ENCODE measurements around the gene DPP4.

DPP4 gene

DNA sequence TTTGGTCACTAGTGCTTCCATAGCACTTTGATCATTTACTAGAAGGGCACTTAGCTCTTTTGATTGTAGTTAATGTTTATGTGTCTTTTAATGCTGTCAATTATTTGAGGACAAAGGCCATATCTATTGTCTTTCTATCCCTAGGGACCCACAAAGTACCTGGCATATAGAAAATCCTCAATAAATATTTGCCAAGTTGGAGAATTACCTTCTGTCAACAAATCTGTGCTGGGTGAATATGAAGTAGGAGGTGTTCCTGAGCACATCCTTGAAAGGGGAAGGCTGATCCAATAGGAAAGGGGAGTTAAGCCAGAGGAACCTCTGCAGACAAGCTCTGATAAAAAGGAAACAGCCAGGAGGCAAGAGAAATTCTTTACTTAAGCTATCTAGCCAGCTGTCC is 8.2 kb downstream of the DPP4 start:
- Histone ChIP-seq H3K4me3 (ENCODE audit: insufficient read length, low read depth) (no peak overlapping the region), H3K36me3 (ENCODE audit: insufficient read depth, insufficient read length, low read length) (no peaks in the 10 kb centered on the region), H3K4me1 (ENCODE audit: insufficient read depth, insufficient read length) (no peaks in the 10 kb centered on the region), H3K27me3 (ENCODE audit: insufficient read depth, insufficient read length) (no peaks in the 10 kb centered on the region), H3K9ac (ENCODE audit: insufficient read length, low read depth) (no peak overlapping the region), H3K9me3 (ENCODE audit: insufficient read depth, low read length) (peaks cover 7% of the 10 kb centered on the region; the same call in 1 of the 2 replicates)
- no peak for TF ChIP-seq SUZ12 (IDR thresholded peaks at IDR 0.05; ENCODE audit: extremely low read depth, insufficient read depth, insufficient read length)
- TF ChIP-seq ZNF274 (IDR thresholded peaks at IDR 0.05; ENCODE audit: low read depth, low read length): no peak
- no peak for TF ChIP-seq YY1 (IDR thresholded peaks at IDR 0.05; ENCODE audit: insufficient read depth, insufficient read length)
- DNase-seq (ENCODE audit: low read depth, low spot score): no peak

DNA sequence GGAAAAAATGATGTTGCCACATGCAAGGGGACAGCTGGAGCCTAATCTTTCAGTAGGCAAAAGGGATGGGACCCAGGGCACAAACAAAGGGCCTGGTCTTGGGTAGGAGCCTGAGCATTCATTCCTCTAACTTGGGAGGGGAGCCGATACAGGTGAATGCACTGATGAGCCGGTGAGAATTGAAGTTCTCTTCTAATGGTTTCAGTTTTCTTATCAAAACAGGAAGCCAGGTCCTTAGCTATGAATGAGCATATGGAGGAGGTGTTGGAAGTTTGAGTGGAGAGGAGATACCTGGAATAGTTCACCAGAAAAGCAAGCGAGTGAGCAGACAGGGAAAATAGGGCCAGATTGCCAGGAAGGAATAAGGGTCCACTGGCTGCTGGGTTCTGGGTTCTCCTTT is 10.1 kb downstream of the DPP4 start:
- H3K9ac ChIP-seq (ENCODE audit: insufficient read length, low read depth): no peak overlapping the region
- DNase-seq (ENCODE audit: low read depth, low spot score): no peak
- no peak overlapping the region for H3K4me3 ChIP-seq (ENCODE audit: insufficient read length, low read depth)
- H3K9me3 ChIP-seq (ENCODE audit: insufficient read depth, low read length): peaks cover 15% of the 10 kb centered on the region
- no peaks in the 10 kb centered on the region for H3K27me3 ChIP-seq (ENCODE audit: insufficient read depth, insufficient read length)
- H3K36me3 ChIP-seq (ENCODE audit: insufficient read depth, insufficient read length, low read length): no peaks in the 10 kb centered on the region
- H3K4me1 ChIP-seq (ENCODE audit: insufficient read depth, insufficient read length): no peaks in the 10 kb centered on the region
- no peak for TF ChIP-seq SUZ12 (IDR thresholded peaks at IDR 0.05; ENCODE audit: extremely low read depth, insufficient read depth, insufficient read length)
- no peak for TF ChIP-seq YY1 (IDR thresholded peaks at IDR 0.05; ENCODE audit: insufficient read depth, insufficient read length)
- TF ChIP-seq ZNF274 (IDR thresholded peaks at IDR 0.05; ENCODE audit: low read depth, low read length): no peak

DNA sequence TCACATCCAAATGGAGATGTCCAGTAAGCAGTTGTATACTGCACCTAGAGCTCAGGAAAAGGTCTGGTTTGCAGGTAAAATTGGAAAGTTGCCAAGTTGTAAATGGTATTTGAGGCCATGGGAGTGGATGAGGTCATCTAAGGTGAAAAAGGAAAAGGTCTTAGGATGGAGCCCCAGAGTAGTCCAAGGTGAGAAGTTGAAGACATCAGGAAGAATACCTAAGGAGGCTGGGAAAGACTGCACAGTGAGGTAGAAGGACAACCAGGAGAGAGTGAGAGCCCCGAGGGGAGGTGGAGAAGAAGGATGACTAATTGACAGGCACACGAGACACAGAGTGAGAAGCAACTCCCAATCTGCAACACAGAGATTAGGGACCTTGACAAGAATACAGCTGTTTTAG is 10.7 kb downstream of the DPP4 start:
- no peak for DNase-seq (ENCODE audit: low read depth, low spot score)
- Histone ChIP-seq H3K9me3 (ENCODE audit: insufficient read depth, low read length) (peaks cover 15% of the 10 kb centered on the region), H3K27me3 (ENCODE audit: insufficient read depth, insufficient read length) (no peaks in the 10 kb centered on the region), H3K36me3 (ENCODE audit: insufficient read depth, insufficient read length, low read length) (no peaks in the 10 kb centered on the region), H3K4me3 (ENCODE audit: insufficient read length, low read depth) (no peak overlapping the region), H3K4me1 (ENCODE audit: insufficient read depth, insufficient read length) (no peaks in the 10 kb centered on the region), H3K9ac (ENCODE audit: insufficient read length, low read depth) (no peak overlapping the region)
- TF ChIP-seq YY1 (IDR thresholded peaks at IDR 0.05; ENCODE audit: insufficient read depth, insufficient read length) (no peak), SUZ12 (IDR thresholded peaks at IDR 0.05; ENCODE audit: extremely low read depth, insufficient read depth, insufficient read length) (no peak), ZNF274 (IDR thresholded peaks at IDR 0.05; ENCODE audit: low read depth, low read length) (no peak)

DNA sequence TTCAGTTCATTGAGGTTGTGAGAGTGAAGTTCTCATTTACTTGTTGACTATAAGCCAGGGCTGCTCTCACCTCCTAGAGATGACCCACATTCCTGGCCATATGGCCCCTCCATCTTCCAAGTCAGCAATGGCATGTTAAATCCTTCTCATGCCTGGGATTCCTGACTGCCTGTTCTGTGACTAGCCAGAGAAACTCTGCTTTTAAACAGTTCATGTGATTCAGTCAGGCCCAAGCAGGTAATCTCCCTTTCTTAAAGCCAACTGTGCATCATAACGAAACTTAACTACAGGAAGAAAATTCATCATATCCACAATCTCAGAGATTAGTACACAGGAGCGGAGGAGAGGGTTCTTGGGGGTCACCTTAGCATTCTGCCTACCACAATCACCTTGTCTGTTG is 11.5 kb downstream of the DPP4 start:
- H3K9ac ChIP-seq (ENCODE audit: insufficient read length, low read depth): no peak overlapping the region
- no peak for DNase-seq (ENCODE audit: low read depth, low spot score)
- TF ChIP-seq ZNF274 (IDR thresholded peaks at IDR 0.05; ENCODE audit: low read depth, low read length) (no peak), YY1 (IDR thresholded peaks at IDR 0.05; ENCODE audit: insufficient read depth, insufficient read length) (no peak), SUZ12 (IDR thresholded peaks at IDR 0.05; ENCODE audit: extremely low read depth, insufficient read depth, insufficient read length) (no peak)
- no peaks in the 10 kb centered on the region for H3K36me3 ChIP-seq (ENCODE audit: insufficient read depth, insufficient read length, low read length)
- no peaks in the 10 kb centered on the region for H3K4me1 ChIP-seq (ENCODE audit: insufficient read depth, insufficient read length)
- no peaks in the 10 kb centered on the region for H3K27me3 ChIP-seq (ENCODE audit: insufficient read depth, insufficient read length)
- H3K4me3 ChIP-seq (ENCODE audit: insufficient read length, low read depth): no peak overlapping the region
- H3K9me3 ChIP-seq (ENCODE audit: insufficient read depth, low read length): peaks cover 15% of the 10 kb centered on the region

DNA sequence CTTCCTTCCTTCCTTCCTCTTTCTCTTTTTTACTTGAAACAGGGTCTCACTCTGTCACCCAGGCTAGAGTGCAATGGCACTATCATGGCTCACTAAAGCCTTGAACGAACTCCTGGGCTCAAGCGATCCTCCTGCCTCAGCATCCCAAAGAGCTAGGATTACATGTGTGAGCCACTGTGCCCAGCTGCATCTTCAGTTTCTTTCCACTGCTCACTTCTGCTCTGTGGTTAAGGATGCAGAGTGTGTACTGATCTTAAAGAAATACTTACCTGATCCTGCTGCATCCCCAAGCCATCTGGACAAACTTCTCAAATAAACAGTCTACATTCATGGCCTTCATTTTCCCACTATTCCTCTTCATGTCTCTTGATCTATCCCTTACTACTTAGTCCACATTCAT is 13.0 kb downstream of the DPP4 start:
- no peaks in the 10 kb centered on the region for H3K27me3 ChIP-seq (ENCODE audit: insufficient read depth, insufficient read length)
- DNase-seq (ENCODE audit: low read depth, low spot score): no peak
- H3K4me1 ChIP-seq (ENCODE audit: insufficient read depth, insufficient read length): no peaks in the 10 kb centered on the region
- H3K36me3 ChIP-seq (ENCODE audit: insufficient read depth, insufficient read length, low read length): no peaks in the 10 kb centered on the region
- H3K4me3 ChIP-seq (ENCODE audit: insufficient read length, low read depth): no peak overlapping the region
- peaks cover 28% of the 10 kb centered on the region for H3K9me3 ChIP-seq (ENCODE audit: insufficient read depth, low read length)
- no peak overlapping the region for H3K9ac ChIP-seq (ENCODE audit: insufficient read length, low read depth)
- TF ChIP-seq YY1 (IDR thresholded peaks at IDR 0.05; ENCODE audit: insufficient read depth, insufficient read length) (no peak), ZNF274 (IDR thresholded peaks at IDR 0.05; ENCODE audit: low read depth, low read length) (no peak), SUZ12 (IDR thresholded peaks at IDR 0.05; ENCODE audit: extremely low read depth, insufficient read depth, insufficient read length) (no peak)

DNA sequence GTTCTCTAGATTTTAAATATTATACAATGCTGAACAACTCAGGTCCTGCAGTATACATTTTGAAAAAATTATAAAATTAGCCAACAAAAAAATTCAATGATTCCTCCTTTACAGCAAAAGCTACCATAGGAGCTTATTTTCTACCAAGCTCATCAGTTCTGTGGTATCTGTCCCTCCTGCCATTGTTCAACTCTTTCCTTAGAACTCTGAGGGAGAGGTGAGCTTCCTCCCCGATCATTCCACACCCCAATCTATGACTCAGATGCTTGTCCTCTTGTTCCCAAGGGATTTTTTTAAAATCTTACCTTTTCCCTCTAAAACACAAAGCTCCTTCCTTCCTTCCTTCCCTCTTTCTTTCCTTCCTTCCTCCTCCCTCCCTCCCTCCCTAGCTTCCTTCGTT is 13.5 kb downstream of the DPP4 start:
- no peak for DNase-seq (ENCODE audit: low read depth, low spot score)
- peaks cover 28% of the 10 kb centered on the region for H3K9me3 ChIP-seq (ENCODE audit: insufficient read depth, low read length)
- H3K4me1 ChIP-seq (ENCODE audit: insufficient read depth, insufficient read length): no peaks in the 10 kb centered on the region
- H3K9ac ChIP-seq (ENCODE audit: insufficient read length, low read depth): no peak overlapping the region
- H3K36me3 ChIP-seq (ENCODE audit: insufficient read depth, insufficient read length, low read length): no peaks in the 10 kb centered on the region
- H3K27me3 ChIP-seq (ENCODE audit: insufficient read depth, insufficient read length): no peaks in the 10 kb centered on the region
- H3K4me3 ChIP-seq (ENCODE audit: insufficient read length, low read depth): no peak overlapping the region
- TF ChIP-seq YY1 (IDR thresholded peaks at IDR 0.05; ENCODE audit: insufficient read depth, insufficient read length) (no peak), SUZ12 (IDR thresholded peaks at IDR 0.05; ENCODE audit: extremely low read depth, insufficient read depth, insufficient read length) (no peak), ZNF274 (IDR thresholded peaks at IDR 0.05; ENCODE audit: low read depth, low read length) (no peak)

DNA sequence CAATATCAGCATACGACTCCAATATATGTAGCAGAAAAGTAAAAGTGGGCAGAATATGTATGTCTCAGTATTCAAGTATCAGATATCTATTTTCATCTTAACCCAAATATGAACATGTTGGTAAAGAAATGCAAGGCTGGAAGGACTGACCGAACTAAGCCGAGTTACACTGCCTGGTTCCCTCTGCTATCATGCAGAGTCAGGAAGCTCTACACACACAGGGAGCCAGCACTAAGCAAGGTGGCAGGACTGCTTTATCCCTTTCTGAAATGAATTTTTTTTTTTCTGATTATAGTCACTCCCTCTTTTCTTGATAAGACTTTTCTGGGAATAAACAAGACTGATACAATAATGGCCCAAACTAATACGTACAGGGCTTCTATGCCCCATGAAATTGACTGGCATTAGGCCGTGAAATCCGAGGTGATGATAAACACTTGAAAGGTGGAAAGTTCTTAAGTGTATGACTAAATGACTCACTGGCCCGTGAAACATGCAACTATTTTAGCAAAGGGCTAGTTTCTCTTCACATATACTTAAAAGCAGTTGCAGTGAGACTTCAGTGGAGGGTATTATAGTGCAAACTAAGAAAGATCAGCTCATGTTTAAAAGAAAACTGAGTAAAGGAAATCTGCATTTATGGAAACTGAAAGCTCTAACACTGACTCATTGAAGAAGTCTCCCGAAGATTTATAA is 14.9 kb downstream of the DPP4 start:
- H3K4me1 ChIP-seq (ENCODE audit: insufficient read depth, insufficient read length): no peaks in the 10 kb centered on the region
- H3K36me3 ChIP-seq (ENCODE audit: insufficient read depth, insufficient read length, low read length): no peaks in the 10 kb centered on the region
- TF ChIP-seq ZNF274 (IDR thresholded peaks at IDR 0.05; ENCODE audit: low read depth, low read length) (no peak), SUZ12 (IDR thresholded peaks at IDR 0.05; ENCODE audit: extremely low read depth, insufficient read depth, insufficient read length) (no peak), YY1 (IDR thresholded peaks at IDR 0.05; ENCODE audit: insufficient read depth, insufficient read length) (no peak)
- DNase-seq (ENCODE audit: low read depth, low spot score): no peak
- H3K9ac ChIP-seq (ENCODE audit: insufficient read length, low read depth): no peak overlapping the region
- H3K9me3 ChIP-seq (ENCODE audit: insufficient read depth, low read length): peaks cover 28% of the 10 kb centered on the region
- H3K27me3 ChIP-seq (ENCODE audit: insufficient read depth, insufficient read length): no peaks in the 10 kb centered on the region
- no peak overlapping the region for H3K4me3 ChIP-seq (ENCODE audit: insufficient read length, low read depth)
